ENCODE data around the gene ALOX15.

GRCh38 chr17:4587195-4587594, 54.3 kb downstream of the ALOX15 start:
- TF ChIP-seq ZNF274 (IDR thresholded peaks at IDR 0.05; ENCODE audit: low read depth, low read length) (no peak), SUZ12 (IDR thresholded peaks at IDR 0.05; ENCODE audit: extremely low read depth, insufficient read depth, insufficient read length) (no peak), YY1 (IDR thresholded peaks at IDR 0.05; ENCODE audit: insufficient read depth, insufficient read length) (no peak)
